Transverse colon (tissue), 4 donors: Measurements from ENCODE around the gene TNFAIP3. TPM values are rescaled to one million over a fixed set of nuclear protein-coding genes. Genes with fewer than 3 reads are reported as not detected.

Source experiments
- DNase-seq: peaks from one replicate; pipeline ENCODE4 v3.0.0-alpha.2; 2019
- H3K27ac ChIP-seq, 4 donors: fragments of 200-600 bp; sonication (generic); 2 replicates each; pipeline ENCODE4 v1.5.1; 2016 to 2018; ENCODE audit warnings: inconsistent platforms in 4 of 4
- H3K27me3 ChIP-seq: fragments of 200-600 bp; sonication (generic); 2 replicates; pipeline ENCODE4 v1.5.1; 2017; ENCODE audit warnings: inconsistent platforms
- H3K36me3 ChIP-seq, 4 donors: fragments of 200-600 bp; sonication (generic); 2 replicates each; pipeline ENCODE4 v1.5.1; 2017 to 2019; ENCODE audit warnings: inconsistent platforms in 4 of 4
- H3K4me1 ChIP-seq, 4 donors: fragments of 200-600 bp; sonication (generic); 2 replicates each; pipeline ENCODE4 v1.5.1; 2017 to 2020; ENCODE audit warnings: inconsistent platforms in 4 of 4
- H3K4me3 ChIP-seq, 4 donors: fragments of 200-600 bp; sonication (generic); 1 replicate in 1 of 4; 2 replicates in 3 of 4; pipeline versions ENCODE4 v1.5.1 to v1.6.1; 2017 to 2019; ENCODE audit warnings: inconsistent platforms in 4 of 4
- H3K9me3 ChIP-seq, 2 donors: fragments of 200-600 bp; sonication (generic); 2 replicates each; pipeline ENCODE4 v1.5.1; 2017 to 2019; ENCODE audit warnings: inconsistent platforms in 2 of 2
- CTCF ChIP-seq, 5 experiments: fragments of 200-600 bp in 3 of 5; fragments of 450-650 bp in 2 of 5; sonication (generic) in 3 of 5; IDR thresholded peaks; 1 replicate in 2 of 5; 2 replicates in 3 of 5; pipeline ENCODE4 v1.5.1; 2016 to 2017; ENCODE audit warnings: antibody characterized with exemption in 5 of 5, inconsistent platforms in 3 of 5, mild to moderate bottlenecking in 2 of 5, moderate library complexity in 1 of 5
- EP300 ChIP-seq: sonication (generic); formaldehyde crosslinking; IDR thresholded peaks from one replicate; pipeline ENCODE4 v1.6.1; 2017; ENCODE audit warnings: antibody characterized with exemption, low read depth
- POLR2A ChIP-seq: fragments of 450-650 bp; IDR thresholded peaks from one replicate; pipeline ENCODE4 v1.6.1; 2016; ENCODE audit warnings: antibody characterized with exemption, mild to moderate bottlenecking, moderate library complexity
- POLR2AphosphoS5 ChIP-seq, 3 donors: sonication (generic); formaldehyde crosslinking; IDR thresholded peaks; one replicate each; pipeline ENCODE4 v1.6.1; 2016; ENCODE audit warnings: antibody characterized with exemption in 3 of 3
- WGBS, 2 donors: methylation state at CpG; one replicate each; pipeline ENCODE4 v1.1.5; 2018; ENCODE audit warnings: low coverage in 1 of 2; 5-methylcytosine and 5-hydroxymethylcytosine counted together
- in situ Hi-C, 4 donors: fragments of 200-750 bp; cut with MboI; loops; one replicate each; pipeline versions ENCODE4 v1.15.0 to v1.15.1; 2017; ENCODE audit warnings: low sequenced_read_pairs in 3 of 4, low pct_ligation_motif_present in 1 of 4, low pct_unique_long_range_greater_than_20kb in 1 of 4
- intact Hi-C: fragments of 100-400 bp; cut with DNase I; formaldehyde crosslinking; loops from one replicate; pipeline ENCODE4 v1.15.1; 2023; ENCODE audit warnings: low total_unique reads
- total RNA-seq, 4 donors: library from RNA; depleted of rRNA; stranded (reverse); fragments of >200 nt; gene quantifications; one replicate each; pipeline ENCODE4 v1.1.0, GENCODE V29; 2016

TNFAIP3 gene
- total RNA-seq, 4 donors from 2014 or later, result 21.4 to 46.8 (median 36.3) TPM

DNA sequence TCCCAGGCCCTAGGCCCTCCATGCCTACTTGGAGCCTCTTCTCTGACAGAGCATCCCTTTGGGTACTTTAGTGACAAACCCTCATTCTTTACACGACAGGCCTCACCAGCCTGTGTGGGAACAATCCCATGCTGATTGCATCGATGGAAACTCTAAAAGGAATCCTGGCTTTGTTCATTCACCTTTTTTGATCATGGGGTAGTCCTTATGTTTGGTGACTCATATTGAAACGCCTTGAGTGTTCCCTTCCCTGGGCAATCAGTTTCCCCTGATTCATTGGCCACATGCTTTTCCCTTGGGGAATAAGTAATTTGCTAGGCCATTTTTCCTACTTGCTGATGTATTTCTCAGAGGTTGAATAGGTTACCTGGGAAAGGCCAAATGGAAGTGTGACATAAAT is 14.7 kb upstream of the TNFAIP3 start:
- intact Hi-C loops, result no loop called here
- WGBS, 2 donors, result 76 to 82% methylated on average over 3 of the region's 3 CpGs
- H3K27me3 ChIP-seq, result no peaks in the 10 kb centered on the region
- H3K27ac ChIP-seq, result no peak overlapping the region
- TF ChIP-seq POLR2A, result no peak
- no peak for TF ChIP-seq EP300
- no peak for TF ChIP-seq POLR2AphosphoS5 (IDR thresholded peaks at IDR 0.05)
- TF ChIP-seq CTCF (IDR thresholded peaks at IDR 0.05), result no peak
- in situ Hi-C loops, result no loop called here
- H3K4me1 ChIP-seq, result peaks cover 0 to 20% (median 7%) of the 10 kb centered on the region in 4 donors
- DNase-seq, result no peak
- H3K4me3 ChIP-seq, result no peak overlapping the region
- no peaks in the 10 kb centered on the region for H3K9me3 ChIP-seq
- H3K36me3 ChIP-seq, result no peaks in the 10 kb centered on the region

- WGBS, 2 donors, result 93 to 100% methylated on average over 1 of the region's 1 CpG
- TF ChIP-seq POLR2AphosphoS5 (IDR thresholded peaks at IDR 0.05) (no peak), EP300 (no peak), POLR2A (no peak), CTCF (IDR thresholded peaks at IDR 0.05) (no peak)
- intact Hi-C loops (no loop called here), in situ Hi-C loops (no loop called here)
- Histone ChIP-seq H3K27ac (no peak overlapping the region), H3K36me3 (no peaks in the 10 kb centered on the region), H3K4me1 (peaks cover 0 to 20% (median 7%) of the 10 kb centered on the region in 4 donors), H3K27me3 (no peaks in the 10 kb centered on the region), H3K4me3 (no peak overlapping the region), H3K9me3 (no peaks in the 10 kb centered on the region)
- DNase-seq, result no peak
These were observed 14.2 kb upstream of the TNFAIP3 start for GRCh38 chr6:137852811-137853210.

- H3K36me3 ChIP-seq, result no peaks in the 10 kb centered on the region
- no peak overlapping the region for H3K27ac ChIP-seq
- 91 to 96% methylated on average over 7 of the region's 7 CpGs for WGBS, 2 donors
- H3K4me3 ChIP-seq, result no peak overlapping the region
- intact Hi-C loops (no loop called here), in situ Hi-C loops (no loop called here)
- no peaks in the 10 kb centered on the region for H3K27me3 ChIP-seq
- peaks cover 0 to 15% (median 5%) of the 10 kb centered on the region in 4 donors for H3K4me1 ChIP-seq
- DNase-seq, result no peak
- no peaks in the 10 kb centered on the region for H3K9me3 ChIP-seq
- TF ChIP-seq EP300 (no peak), POLR2A (no peak), POLR2AphosphoS5 (IDR thresholded peaks at IDR 0.05) (no peak), CTCF (IDR thresholded peaks at IDR 0.05) (no peak)
These were observed 13.4 kb upstream of the TNFAIP3 start for GRCh38 chr6:137853569-137854213.

DNA sequence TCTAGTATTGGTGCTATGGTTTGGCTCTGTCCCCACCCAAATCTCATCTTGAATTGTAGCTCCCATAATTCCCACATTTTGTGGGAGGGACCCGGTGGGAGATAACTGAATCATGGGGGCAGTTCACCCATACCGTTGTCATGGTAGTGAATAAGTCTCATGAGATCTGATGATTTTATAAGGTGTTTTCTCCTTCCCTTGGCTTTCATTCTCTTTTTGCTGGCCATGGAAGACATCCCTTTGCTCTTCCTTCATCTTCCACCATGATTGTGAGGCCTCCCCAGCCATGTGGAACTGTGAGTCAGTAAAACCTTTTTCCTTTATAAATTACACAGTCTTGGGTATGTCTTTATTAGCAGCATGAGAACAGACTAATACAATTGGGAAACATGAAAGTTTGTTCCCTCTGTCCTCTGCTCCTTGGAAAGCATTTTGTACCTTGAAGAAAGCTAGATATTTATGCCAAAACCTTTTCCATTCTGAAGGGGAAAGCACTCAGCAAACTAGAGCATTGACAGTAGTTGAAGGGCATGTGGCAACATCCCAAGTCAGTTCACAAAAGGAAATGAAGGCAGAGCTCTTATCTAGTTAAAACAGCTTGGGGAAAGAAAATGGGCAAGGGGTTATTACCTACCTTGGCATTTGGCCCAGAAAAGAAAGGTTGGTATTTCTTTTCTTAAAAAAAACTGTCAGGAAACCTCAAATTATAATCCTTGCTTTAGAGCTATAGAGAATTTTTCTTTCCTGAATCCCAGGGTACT is 10.7 kb upstream of the TNFAIP3 start:
- H3K4me3 ChIP-seq, result no peak overlapping the region
- WGBS, 2 donors, result 92 to 100% methylated on average over 2 of the region's 2 CpGs
- in situ Hi-C loops (no loop called here), intact Hi-C loops (no loop called here)
- no peaks in the 10 kb centered on the region for H3K36me3 ChIP-seq
- no peaks in the 10 kb centered on the region for H3K27me3 ChIP-seq
- no peak for TF ChIP-seq POLR2A
- TF ChIP-seq CTCF (IDR thresholded peaks at IDR 0.05), result no peak
- TF ChIP-seq EP300, result no peak
- no peak for TF ChIP-seq POLR2AphosphoS5 (IDR thresholded peaks at IDR 0.05)
- H3K4me1 ChIP-seq, result no peaks in the 10 kb centered on the region
- DNase-seq, result no peak
- H3K27ac ChIP-seq, result no peak overlapping the region
- H3K9me3 ChIP-seq, result no peaks in the 10 kb centered on the region
